ENCODE measurements around the gene APC2.
A peak's percentile ranks its signal among the peaks of the same experiment; 100 is the strongest.

The APC2 gene

DNA sequence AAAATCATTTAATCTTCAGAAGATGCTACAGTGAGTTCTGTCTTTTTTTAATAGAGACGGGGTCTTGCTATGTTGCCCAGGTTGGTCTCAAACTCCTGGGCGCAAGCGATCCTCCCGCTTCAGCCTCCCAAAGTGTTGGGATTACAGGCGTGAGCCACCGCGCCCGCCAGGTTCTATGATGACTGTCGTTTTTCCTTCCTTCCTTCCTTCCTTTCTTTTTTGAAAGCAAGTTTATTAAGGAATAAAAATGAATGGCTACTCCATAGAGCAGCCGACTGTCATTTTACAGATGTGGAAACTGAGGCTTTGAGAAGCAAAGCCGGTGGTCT lies 48.1 kb upstream of the APC2 start:
- no peak overlapping the region for H3K4me3 ChIP-seq (ENCODE audit: low read length)
- H3K4me1 ChIP-seq (ENCODE audit: low read length): peaks cover 12% of the 10 kb centered on the region
- no peak overlapping the region for H3K9ac ChIP-seq (ENCODE audit: low read length)
- H3K9me3 ChIP-seq (ENCODE audit: insufficient read depth, low read length): no peaks in the 10 kb centered on the region
- no peaks in the 10 kb centered on the region for H4K20me1 ChIP-seq (ENCODE audit: insufficient read depth, low read length)
- TF ChIP-seq, protein P1, sequence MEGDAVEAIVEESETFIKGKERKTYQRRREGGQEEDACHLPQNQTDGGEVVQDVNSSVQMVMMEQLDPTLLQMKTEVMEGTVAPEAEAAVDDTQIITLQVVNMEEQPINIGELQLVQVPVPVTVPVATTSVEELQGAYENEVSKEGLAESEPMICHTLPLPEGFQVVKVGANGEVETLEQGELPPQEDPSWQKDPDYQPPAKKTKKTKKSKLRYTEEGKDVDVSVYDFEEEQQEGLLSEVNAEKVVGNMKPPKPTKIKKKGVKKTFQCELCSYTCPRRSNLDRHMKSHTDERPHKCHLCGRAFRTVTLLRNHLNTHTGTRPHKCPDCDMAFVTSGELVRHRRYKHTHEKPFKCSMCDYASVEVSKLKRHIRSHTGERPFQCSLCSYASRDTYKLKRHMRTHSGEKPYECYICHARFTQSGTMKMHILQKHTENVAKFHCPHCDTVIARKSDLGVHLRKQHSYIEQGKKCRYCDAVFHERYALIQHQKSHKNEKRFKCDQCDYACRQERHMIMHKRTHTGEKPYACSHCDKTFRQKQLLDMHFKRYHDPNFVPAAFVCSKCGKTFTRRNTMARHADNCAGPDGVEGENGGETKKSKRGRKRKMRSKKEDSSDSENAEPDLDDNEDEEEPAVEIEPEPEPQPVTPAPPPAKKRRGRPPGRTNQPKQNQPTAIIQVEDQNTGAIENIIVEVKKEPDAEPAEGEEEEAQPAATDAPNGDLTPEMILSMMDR (IDR thresholded peaks at IDR 0.05; ENCODE audit: low read depth, low read length): no peak
- TF ChIP-seq EZH2phosphoT487 (IDR thresholded peaks at IDR 0.05; ENCODE audit: low read depth): no peak
- H3K79me2 ChIP-seq (ENCODE audit: low read length): no peaks in the 10 kb centered on the region
- H3K27ac ChIP-seq (ENCODE audit: low read length): no peak overlapping the region
- 0 out of 2 replicates have a peak overlapping the region, but pooled peaks have one; percentile 48 for H3K4me2 ChIP-seq (ENCODE audit: low read length)
- no peaks in the 10 kb centered on the region for H3K36me3 ChIP-seq (replicated peaks; ENCODE audit: low read depth, low read length)
- H3K27me3 ChIP-seq (ENCODE audit: low read depth, low read length): 0 out of 2 replicates have a peak, but pooled peaks cover 2% of the 10 kb centered on the region
- H2AFZ ChIP-seq (ENCODE audit: low read depth, low read length): no peak overlapping the region

DNA sequence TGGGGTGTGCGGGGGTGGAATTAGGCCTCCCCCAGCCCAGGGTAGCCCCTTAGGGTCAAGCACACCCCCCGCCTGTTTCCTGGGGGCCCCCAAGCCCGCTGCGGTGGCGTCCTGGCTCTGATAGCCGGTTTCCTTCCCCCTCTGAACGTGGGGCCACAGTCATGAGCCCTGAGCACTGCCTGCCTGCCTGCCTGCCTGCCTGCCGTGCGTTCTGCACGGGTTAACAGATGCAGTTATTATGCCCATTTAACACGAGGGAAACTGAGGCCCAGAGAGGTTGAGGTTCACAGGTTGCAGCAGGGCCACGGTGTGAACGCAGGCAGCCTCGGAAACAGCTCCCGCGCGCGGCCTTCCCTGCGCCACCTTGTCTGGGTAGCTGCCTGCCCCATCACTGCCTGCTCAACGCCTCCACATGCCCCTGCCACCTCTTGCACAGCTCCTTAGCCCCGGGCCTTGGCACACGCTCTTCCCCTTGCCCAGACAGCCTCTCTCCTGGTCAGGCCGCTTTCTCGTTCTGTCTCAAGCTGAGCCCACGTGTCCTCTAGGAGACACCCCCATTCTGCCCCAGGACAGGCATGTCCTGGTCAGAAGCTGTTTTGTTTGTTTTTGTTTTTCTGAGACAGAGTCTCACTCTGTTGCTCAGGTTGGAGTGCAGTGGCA lies 47.4 kb upstream of the APC2 start:
- no peaks in the 10 kb centered on the region for H3K9me3 ChIP-seq (ENCODE audit: insufficient read depth, low read length)
- H4K20me1 ChIP-seq (ENCODE audit: insufficient read depth, low read length): no peaks in the 10 kb centered on the region
- no peak overlapping the region; the same call in 1 of the 2 replicates for H2AFZ ChIP-seq (ENCODE audit: low read depth, low read length)
- peak overlapping the region; percentile 56 for H3K4me3 ChIP-seq (ENCODE audit: low read length)
- 0 out of 2 replicates have a peak, but pooled peaks cover 2% of the 10 kb centered on the region for H3K27me3 ChIP-seq (ENCODE audit: low read depth, low read length)
- H3K79me2 ChIP-seq (ENCODE audit: low read length): peaks cover 2% of the 10 kb centered on the region; the same call in 1 of the 2 replicates
- peaks cover 12% of the 10 kb centered on the region for H3K4me1 ChIP-seq (ENCODE audit: low read length)
- H3K36me3 ChIP-seq (replicated peaks; ENCODE audit: low read depth, low read length): no peaks in the 10 kb centered on the region
- no peak overlapping the region for H3K27ac ChIP-seq (ENCODE audit: low read length)
- TF ChIP-seq, protein P1 (IDR thresholded peaks at IDR 0.05; ENCODE audit: low read depth, low read length): no peak
- TF ChIP-seq EZH2phosphoT487 (IDR thresholded peaks at IDR 0.05; ENCODE audit: low read depth): no peak
- 0 out of 2 replicates have a peak overlapping the region, but pooled peaks have one; percentile 16 for H3K9ac ChIP-seq (ENCODE audit: low read length)
- peak overlapping the region; percentile 48 for H3K4me2 ChIP-seq (ENCODE audit: low read length)

DNA sequence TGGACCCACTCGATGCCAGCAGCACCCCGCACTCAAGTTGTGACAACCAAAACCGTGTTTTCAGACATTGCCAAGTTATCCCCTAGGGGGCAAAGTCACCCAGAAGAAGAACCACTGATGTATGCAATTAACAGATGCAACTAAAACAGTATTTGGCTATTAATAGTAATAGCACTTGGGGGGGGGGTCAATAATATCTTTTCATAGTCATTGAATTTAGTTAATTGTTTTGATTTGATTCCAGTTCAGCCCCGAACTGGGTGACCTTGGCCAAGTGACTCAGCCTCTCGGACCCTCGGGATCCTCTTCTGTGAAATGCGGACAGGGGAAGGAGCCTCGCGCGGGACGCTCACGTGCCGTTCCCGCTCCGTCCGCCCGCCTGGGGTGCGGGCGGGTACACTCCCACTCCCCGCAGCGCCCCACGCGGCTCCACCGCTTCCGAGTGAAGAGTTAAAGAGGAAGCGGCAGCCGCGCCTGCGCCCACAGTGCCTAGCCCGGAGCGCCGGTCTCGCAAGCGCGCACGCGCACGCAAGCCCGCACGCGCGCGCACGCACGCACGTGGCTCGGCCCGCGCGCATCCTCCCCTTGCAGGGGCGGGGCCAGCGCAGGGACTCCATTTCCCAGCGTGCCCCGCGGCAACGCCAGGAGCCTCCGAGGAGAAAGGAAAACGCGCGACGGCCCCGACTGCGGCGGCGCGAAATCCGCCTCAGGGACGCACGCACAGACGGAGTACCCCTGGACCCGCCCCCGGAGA lies 43.0 kb upstream of the APC2 start:
- H2AFZ ChIP-seq (ENCODE audit: low read depth, low read length): peak overlapping the region; percentile 39; the same call in 1 of the 2 replicates
- no peak for TF ChIP-seq EZH2phosphoT487 (IDR thresholded peaks at IDR 0.05; ENCODE audit: low read depth)
- TF ChIP-seq, protein P1 (IDR thresholded peaks at IDR 0.05; ENCODE audit: low read depth, low read length): peak; percentile 69
- H3K4me1 ChIP-seq (ENCODE audit: low read length): peaks cover 32% of the 10 kb centered on the region
- H3K27ac ChIP-seq (ENCODE audit: low read length): peak overlapping the region; percentile 68
- H3K9me3 ChIP-seq (ENCODE audit: insufficient read depth, low read length): no peaks in the 10 kb centered on the region
- peaks cover 35% of the 10 kb centered on the region for H4K20me1 ChIP-seq (ENCODE audit: insufficient read depth, low read length)
- 0 out of 2 replicates have a peak, but pooled peaks cover 2% of the 10 kb centered on the region for H3K27me3 ChIP-seq (ENCODE audit: low read depth, low read length)
- peak overlapping the region; percentile 88 for H3K9ac ChIP-seq (ENCODE audit: low read length)
- H3K4me2 ChIP-seq (ENCODE audit: low read length): peak overlapping the region; percentile 85
- H3K36me3 ChIP-seq (replicated peaks; ENCODE audit: low read depth, low read length): peaks cover 34% of the 10 kb centered on the region
- H3K79me2 ChIP-seq (ENCODE audit: low read length): peaks cover 46% of the 10 kb centered on the region
- peak overlapping the region; percentile 87 for H3K4me3 ChIP-seq (ENCODE audit: low read length)
